GM23338 (cell line): ENCODE data around the gene SKP2. TPM values are rescaled to one million over a fixed set of nuclear protein-coding genes. Genes with fewer than 3 reads are reported as not detected.

Experiments
- ATAC-seq: fragments of 200-7000 bp; cut with Tn5 transposase; 3 replicates; pipeline ENCODE4 v1.9.1; 2020
- DNase-seq: peaks from one replicate; pipeline ENCODE4 v3.0.0-alpha.2; 2015; ENCODE audit warnings: low spot score
- H2AFZ ChIP-seq: fragments of 200-600 bp; sonication (generic); 2 replicates; pipeline ENCODE4 v1.8.0; 2016; ENCODE audit warnings: antibody characterized with exemption, mild to moderate bottlenecking, moderate library complexity
- H3F3A ChIP-seq: fragments of 200-600 bp; sonication (generic); replicated peaks from 2 replicates; pipeline ENCODE4 v1.8.0; 2017; ENCODE audit warnings: antibody characterized with exemption, mixed run types, low read depth
- H3K27ac ChIP-seq: fragments of 200-600 bp; sonication (generic); 2 replicates; pipeline ENCODE4 v1.6.1; 2016; ENCODE audit warnings: low read depth
- H3K27me3 ChIP-seq: fragments of 200-600 bp; sonication (generic); 2 replicates; pipeline ENCODE4 v1.8.0; 2016; ENCODE audit warnings: mild to moderate bottlenecking, mixed run types, moderate library complexity; ENCODE audit not compliant: insufficient read depth
- H3K36me3 ChIP-seq: fragments of 200-600 bp; sonication (generic); 2 replicates; pipeline ENCODE4 v1.8.0; 2016; ENCODE audit warnings: mild to moderate bottlenecking; ENCODE audit not compliant: insufficient read depth
- H3K4me1 ChIP-seq: fragments of 200-600 bp; sonication (generic); 2 replicates; pipeline ENCODE4 v1.8.0; 2016; ENCODE audit warnings: mild to moderate bottlenecking, moderate library complexity; ENCODE audit not compliant: insufficient read depth
- H3K4me2 ChIP-seq: fragments of 200-600 bp; sonication (generic); 2 replicates; pipeline ENCODE4 v1.7.1; 2017; ENCODE audit warnings: mixed run types
- H3K4me3 ChIP-seq: fragments of 200-600 bp; sonication (generic); 2 replicates; pipeline ENCODE4 v1.6.1; 2016; ENCODE audit warnings: mixed run types
- H3K79me2 ChIP-seq: fragments of 200-600 bp; sonication (generic); replicated peaks from 2 replicates; pipeline ENCODE4 v1.8.0; 2017; ENCODE audit warnings: mild to moderate bottlenecking; ENCODE audit not compliant: insufficient read depth
- H3K9me2 ChIP-seq: fragments of 200-600 bp; sonication (generic); 2 replicates; pipeline ENCODE4 v1.8.0; 2017; ENCODE audit not compliant: insufficient read depth
- H4K20me1 ChIP-seq: fragments of 200-600 bp; sonication (generic); replicated peaks from 2 replicates; pipeline ENCODE4 v1.8.0; 2017; ENCODE audit warnings: mild to moderate bottlenecking; ENCODE audit not compliant: insufficient read depth
- H3K27ac Mint-ChIP-seq: 2 replicates; pipeline ENCODE4 v1.8.0; 2020; ENCODE audit warnings: inconsistent platforms, mild to moderate bottlenecking, moderate library complexity, mixed read lengths
- H3K27me3 Mint-ChIP-seq: 3 replicates; pipeline ENCODE4 v1.8.0; 2022; ENCODE audit warnings: low read depth, mild to moderate bottlenecking, moderate library complexity, mixed read lengths, inconsistent platforms; ENCODE audit not compliant: insufficient read depth, poor library complexity
- H3K36me3 Mint-ChIP-seq: 3 replicates; pipeline ENCODE4 v1.8.0; 2021; ENCODE audit warnings: low read depth, mild to moderate bottlenecking, inconsistent platforms, moderate library complexity, mixed read lengths
- H3K4me1 Mint-ChIP-seq: 3 replicates; pipeline ENCODE4 v1.8.0; 2020; ENCODE audit warnings: mild to moderate bottlenecking, inconsistent platforms, mixed read lengths
- H3K4me3 Mint-ChIP-seq: 3 replicates; pipeline ENCODE4 v1.8.0; 2021; ENCODE audit warnings: moderate library complexity, mild to moderate bottlenecking, inconsistent platforms, mixed read lengths
- H3K9me3 Mint-ChIP-seq: 3 replicates; pipeline ENCODE4 v1.8.0; 2020; ENCODE audit warnings: moderate library complexity, mild to moderate bottlenecking, inconsistent platforms, mixed read lengths
- CREB1 ChIP-seq: fragments of 250-450 bp; sonication (Bioruptor Pico); IDR thresholded peaks from 2 replicates; pipeline ENCODE4 v1.5.0; 2020; ENCODE audit warnings: low read depth, mild to moderate bottlenecking, moderate library complexity
- EZH2 ChIP-seq: fragments of 200-600 bp; sonication (generic); IDR thresholded peaks from one replicate; pipeline ENCODE4 v1.8.0; 2017; ENCODE audit warnings: antibody characterized with exemption, mild to moderate bottlenecking, low read depth; ENCODE audit not compliant: unreplicated experiment
- EZH2phosphoT487 ChIP-seq: fragments of 200-600 bp; sonication (generic); IDR thresholded peaks from one replicate; pipeline ENCODE4 v1.8.1; 2018; ENCODE audit warnings: antibody characterized with exemption; ENCODE audit not compliant: unreplicated experiment
- JUNB ChIP-seq: IDR thresholded peaks from one replicate; pipeline ENCODE4 v1.6.1; 2016; ENCODE audit warnings: antibody characterized with exemption; ENCODE audit not compliant: unreplicated experiment
- NANOG ChIP-seq: IDR thresholded peaks from 2 replicates; pipeline ENCODE4 v1.6.1; 2016; ENCODE audit warnings: antibody characterized with exemption, borderline replicate concordance
- POLR2AphosphoS5 ChIP-seq: IDR thresholded peaks from 2 replicates; pipeline ENCODE4 v1.6.1; 2016; ENCODE audit warnings: antibody characterized with exemption, low read depth
- ZNF114 ChIP-seq: fragments of 250-450 bp; sonication (Bioruptor Pico); IDR thresholded peaks from 2 replicates; pipeline ENCODE4 v1.5.0; 2020; ENCODE audit warnings: mild to moderate bottlenecking, moderate library complexity
- ZNF331 ChIP-seq: fragments of 250-450 bp; sonication (Bioruptor Pico); IDR thresholded peaks from 2 replicates; pipeline ENCODE4 v1.5.0; 2020; ENCODE audit warnings: low read depth, mild to moderate bottlenecking, moderate library complexity
- polyA plus RNA-seq: library from polyadenylated mRNA; unstranded; fragments of >200 nt; fragmentation: Nextera tagmentation; extraction: Ambion mirVana; gene quantifications from 2 replicates; pipeline ENCODE4 v1.2.1, GENCODE V29; 2016
- total RNA-seq: library from RNA; depleted of rRNA; stranded (reverse); fragments of >200 nt; shearing (Covaris generic); gene quantifications from 2 replicates; pipeline ENCODE4 v1.2.3, GENCODE V29; 2014
- TF ChIP-seq, protein P1 (sequence below), 2 experiments: fragments of 200-600 bp in 1 of 2; sonication (generic) in 1 of 2; conservative IDR thresholded peaks; 2 replicates each; pipeline versions ENCODE4 v1.5.1 to v1.6.1; 2016 to 2017; ENCODE audit warnings: antibody characterized with exemption in 2 of 2, low read depth in 2 of 2, mild to moderate bottlenecking in 2 of 2, moderate library complexity in 1 of 2
- TF ChIP-seq, protein P2 (sequence below): fragments of 250-450 bp; sonication (Bioruptor Pico); IDR thresholded peaks from 2 replicates; pipeline ENCODE4 v1.5.0; 2020; ENCODE audit warnings: mild to moderate bottlenecking, moderate library complexity
- TF ChIP-seq, protein P3 (sequence below): IDR thresholded peaks from one replicate; pipeline ENCODE4 v1.6.1; 2018; ENCODE audit warnings: antibody characterized with exemption; ENCODE audit not compliant: unreplicated experiment

The SKP2 gene
- total and polyA plus RNA-seq, 2 experiments from 2014 or later: 66.6 to 75.6 TPM

DNA sequence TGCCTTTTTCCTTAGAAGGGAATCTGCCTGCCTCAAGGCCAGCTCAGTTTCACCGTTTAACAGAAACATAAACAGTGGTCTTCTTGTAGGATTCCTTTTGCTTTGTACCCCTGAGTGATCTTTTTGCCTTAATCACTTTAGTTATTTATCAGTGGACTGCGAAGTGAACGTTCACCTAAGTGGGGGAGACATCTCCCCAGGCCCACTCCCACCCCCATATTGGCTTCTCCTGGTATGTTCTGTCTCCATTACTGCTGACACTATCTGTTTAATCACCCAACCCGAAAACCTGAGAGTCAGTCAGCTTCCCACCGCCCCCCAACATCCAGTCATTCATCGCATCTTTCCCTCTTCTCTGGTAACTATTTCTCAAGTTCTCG, 1.4 kb downstream of the SKP2 start (continued):
- TF ChIP-seq ZNF114 (CRISPR knock-in tag): no peak
- TF ChIP-seq, protein P1, sequence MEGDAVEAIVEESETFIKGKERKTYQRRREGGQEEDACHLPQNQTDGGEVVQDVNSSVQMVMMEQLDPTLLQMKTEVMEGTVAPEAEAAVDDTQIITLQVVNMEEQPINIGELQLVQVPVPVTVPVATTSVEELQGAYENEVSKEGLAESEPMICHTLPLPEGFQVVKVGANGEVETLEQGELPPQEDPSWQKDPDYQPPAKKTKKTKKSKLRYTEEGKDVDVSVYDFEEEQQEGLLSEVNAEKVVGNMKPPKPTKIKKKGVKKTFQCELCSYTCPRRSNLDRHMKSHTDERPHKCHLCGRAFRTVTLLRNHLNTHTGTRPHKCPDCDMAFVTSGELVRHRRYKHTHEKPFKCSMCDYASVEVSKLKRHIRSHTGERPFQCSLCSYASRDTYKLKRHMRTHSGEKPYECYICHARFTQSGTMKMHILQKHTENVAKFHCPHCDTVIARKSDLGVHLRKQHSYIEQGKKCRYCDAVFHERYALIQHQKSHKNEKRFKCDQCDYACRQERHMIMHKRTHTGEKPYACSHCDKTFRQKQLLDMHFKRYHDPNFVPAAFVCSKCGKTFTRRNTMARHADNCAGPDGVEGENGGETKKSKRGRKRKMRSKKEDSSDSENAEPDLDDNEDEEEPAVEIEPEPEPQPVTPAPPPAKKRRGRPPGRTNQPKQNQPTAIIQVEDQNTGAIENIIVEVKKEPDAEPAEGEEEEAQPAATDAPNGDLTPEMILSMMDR (conservative IDR thresholded peaks at IDR 0.05; ENCODE audit: low read depth in 2 of 2): no peak
- TF ChIP-seq JUNB: no peak
- TF ChIP-seq CREB1 (CRISPR knock-in tag): no peak
- no peak for TF ChIP-seq NANOG
- TF ChIP-seq ZNF331 (CRISPR knock-in tag): no peak
- TF ChIP-seq EZH2: no peak

DNA sequence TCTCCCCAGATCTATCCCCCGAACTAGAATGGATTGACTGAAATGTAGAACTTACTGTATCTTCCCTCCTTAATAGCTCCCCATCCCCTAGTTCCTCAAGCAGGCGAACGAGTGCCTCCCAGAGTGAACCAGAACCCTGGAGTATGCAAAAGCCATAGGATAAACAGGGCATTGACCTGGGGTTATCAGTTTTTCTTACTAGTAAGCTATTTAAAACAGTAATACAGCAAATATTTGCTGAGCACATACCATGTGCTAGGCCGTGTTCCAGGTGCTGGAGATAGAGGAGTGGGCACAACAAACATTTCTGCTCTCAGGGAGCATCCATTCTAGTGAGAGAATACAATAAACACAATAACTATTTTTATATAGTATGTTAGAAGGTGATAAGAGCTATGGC, 1.8 kb downstream of the SKP2 start:
- Histone ChIP-seq H3K9me2 (no peaks in the 10 kb centered on the region), H3K4me3 (0 out of 2 replicates have a peak overlapping the region, but pooled peaks have one; percentile 84), H3F3A (no peaks in the 10 kb centered on the region), H2AFZ (no peak overlapping the region), H3K27me3 (no peaks in the 10 kb centered on the region), H3K36me3 (peaks cover 13% of the 10 kb centered on the region; the same call in 1 of the 2 replicates), H3K27ac (no peak overlapping the region), H3K4me1 (no peaks in the 10 kb centered on the region; the same call in 1 of the 2 replicates), H4K20me1 (no peaks in the 10 kb centered on the region; the same call in 1 of the 2 replicates), H3K4me2 (no peak overlapping the region), H3K79me2 (peaks cover 46% of the 10 kb centered on the region)
- H3K9me3 Mint-ChIP-seq: no peaks in the 10 kb centered on the region
- no peak overlapping the region for H3K27ac Mint-ChIP-seq
- peaks cover 58% of the 10 kb centered on the region for H3K36me3 Mint-ChIP-seq
- H3K4me3 Mint-ChIP-seq: peak overlapping the region; percentile 98
- DNase-seq (no peak), ATAC-seq (no peak)
- peaks cover 15% of the 10 kb centered on the region; the same call in 2 of the 3 replicates for H3K4me1 Mint-ChIP-seq
- H3K27me3 Mint-ChIP-seq: no peaks in the 10 kb centered on the region
- no peak for TF ChIP-seq CREB1 (CRISPR knock-in tag)
- no peak for TF ChIP-seq NANOG
- no peak for TF ChIP-seq JUNB
- TF ChIP-seq, protein P2, sequence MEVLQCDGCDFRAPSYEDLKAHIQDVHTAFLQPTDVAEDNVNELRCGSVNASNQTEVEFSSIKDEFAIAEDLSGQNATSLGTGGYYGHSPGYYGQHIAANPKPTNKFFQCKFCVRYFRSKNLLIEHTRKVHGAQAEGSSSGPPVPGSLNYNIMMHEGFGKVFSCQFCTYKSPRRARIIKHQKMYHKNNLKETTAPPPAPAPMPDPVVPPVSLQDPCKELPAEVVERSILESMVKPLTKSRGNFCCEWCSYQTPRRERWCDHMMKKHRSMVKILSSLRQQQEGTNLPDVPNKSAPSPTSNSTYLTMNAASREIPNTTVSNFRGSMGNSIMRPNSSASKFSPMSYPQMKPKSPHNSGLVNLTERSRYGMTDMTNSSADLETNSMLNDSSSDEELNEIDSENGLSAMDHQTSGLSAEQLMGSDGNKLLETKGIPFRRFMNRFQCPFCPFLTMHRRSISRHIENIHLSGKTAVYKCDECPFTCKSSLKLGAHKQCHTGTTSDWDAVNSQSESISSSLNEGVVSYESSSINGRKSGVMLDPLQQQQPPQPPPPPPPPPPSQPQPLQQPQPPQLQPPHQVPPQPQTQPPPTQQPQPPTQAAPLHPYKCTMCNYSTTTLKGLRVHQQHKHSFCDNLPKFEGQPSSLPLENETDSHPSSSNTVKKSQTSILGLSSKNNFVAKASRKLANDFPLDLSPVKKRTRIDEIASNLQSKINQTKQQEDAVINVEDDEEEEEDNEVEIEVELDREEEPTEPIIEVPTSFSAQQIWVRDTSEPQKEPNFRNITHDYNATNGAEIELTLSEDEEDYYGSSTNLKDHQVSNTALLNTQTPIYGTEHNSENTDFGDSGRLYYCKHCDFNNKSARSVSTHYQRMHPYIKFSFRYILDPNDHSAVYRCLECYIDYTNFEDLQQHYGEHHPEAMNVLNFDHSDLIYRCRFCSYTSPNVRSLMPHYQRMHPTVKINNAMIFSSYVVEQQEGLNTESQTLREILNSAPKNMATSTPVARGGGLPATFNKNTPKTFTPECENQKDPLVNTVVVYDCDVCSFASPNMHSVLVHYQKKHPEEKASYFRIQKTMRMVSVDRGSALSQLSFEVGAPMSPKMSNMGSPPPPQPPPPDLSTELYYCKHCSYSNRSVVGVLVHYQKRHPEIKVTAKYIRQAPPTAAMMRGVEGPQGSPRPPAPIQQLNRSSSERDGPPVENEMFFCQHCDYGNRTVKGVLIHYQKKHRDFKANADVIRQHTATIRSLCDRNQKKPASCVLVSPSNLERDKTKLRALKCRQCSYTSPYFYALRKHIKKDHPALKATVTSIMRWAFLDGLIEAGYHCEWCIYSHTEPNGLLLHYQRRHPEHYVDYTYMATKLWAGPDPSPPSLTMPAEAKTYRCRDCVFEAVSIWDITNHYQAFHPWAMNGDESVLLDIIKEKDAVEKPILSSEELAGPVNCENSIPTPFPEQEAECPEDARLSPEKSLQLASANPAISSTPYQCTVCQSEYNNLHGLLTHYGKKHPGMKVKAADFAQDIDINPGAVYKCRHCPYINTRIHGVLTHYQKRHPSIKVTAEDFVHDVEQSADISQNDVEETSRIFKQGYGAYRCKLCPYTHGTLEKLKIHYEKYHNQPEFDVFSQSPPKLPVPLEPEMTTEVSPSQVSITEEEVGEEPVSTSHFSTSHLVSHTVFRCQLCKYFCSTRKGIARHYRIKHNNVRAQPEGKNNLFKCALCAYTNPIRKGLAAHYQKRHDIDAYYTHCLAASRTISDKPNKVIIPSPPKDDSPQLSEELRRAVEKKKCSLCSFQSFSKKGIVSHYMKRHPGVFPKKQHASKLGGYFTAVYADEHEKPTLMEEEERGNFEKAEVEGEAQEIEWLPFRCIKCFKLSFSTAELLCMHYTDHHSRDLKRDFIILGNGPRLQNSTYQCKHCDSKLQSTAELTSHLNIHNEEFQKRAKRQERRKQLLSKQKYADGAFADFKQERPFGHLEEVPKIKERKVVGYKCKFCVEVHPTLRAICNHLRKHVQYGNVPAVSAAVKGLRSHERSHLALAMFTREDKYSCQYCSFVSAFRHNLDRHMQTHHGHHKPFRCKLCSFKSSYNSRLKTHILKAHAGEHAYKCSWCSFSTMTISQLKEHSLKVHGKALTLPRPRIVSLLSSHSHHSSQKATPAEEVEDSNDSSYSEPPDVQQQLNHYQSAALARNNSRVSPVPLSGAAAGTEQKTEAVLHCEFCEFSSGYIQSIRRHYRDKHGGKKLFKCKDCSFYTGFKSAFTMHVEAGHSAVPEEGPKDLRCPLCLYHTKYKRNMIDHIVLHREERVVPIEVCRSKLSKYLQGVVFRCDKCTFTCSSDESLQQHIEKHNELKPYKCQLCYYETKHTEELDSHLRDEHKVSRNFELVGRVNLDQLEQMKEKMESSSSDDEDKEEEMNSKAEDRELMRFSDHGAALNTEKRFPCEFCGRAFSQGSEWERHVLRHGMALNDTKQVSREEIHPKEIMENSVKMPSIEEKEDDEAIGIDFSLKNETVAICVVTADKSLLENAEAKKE: no peak
- TF ChIP-seq ZNF331 (CRISPR knock-in tag): no peak
- no peak for TF ChIP-seq EZH2
- TF ChIP-seq, protein P1 (conservative IDR thresholded peaks at IDR 0.05; ENCODE audit: low read depth in 2 of 2): no peak
- TF ChIP-seq EZH2phosphoT487: no peak
- no peak for TF ChIP-seq ZNF114 (CRISPR knock-in tag)
- no peak for TF ChIP-seq POLR2AphosphoS5
- TF ChIP-seq, protein P3, sequence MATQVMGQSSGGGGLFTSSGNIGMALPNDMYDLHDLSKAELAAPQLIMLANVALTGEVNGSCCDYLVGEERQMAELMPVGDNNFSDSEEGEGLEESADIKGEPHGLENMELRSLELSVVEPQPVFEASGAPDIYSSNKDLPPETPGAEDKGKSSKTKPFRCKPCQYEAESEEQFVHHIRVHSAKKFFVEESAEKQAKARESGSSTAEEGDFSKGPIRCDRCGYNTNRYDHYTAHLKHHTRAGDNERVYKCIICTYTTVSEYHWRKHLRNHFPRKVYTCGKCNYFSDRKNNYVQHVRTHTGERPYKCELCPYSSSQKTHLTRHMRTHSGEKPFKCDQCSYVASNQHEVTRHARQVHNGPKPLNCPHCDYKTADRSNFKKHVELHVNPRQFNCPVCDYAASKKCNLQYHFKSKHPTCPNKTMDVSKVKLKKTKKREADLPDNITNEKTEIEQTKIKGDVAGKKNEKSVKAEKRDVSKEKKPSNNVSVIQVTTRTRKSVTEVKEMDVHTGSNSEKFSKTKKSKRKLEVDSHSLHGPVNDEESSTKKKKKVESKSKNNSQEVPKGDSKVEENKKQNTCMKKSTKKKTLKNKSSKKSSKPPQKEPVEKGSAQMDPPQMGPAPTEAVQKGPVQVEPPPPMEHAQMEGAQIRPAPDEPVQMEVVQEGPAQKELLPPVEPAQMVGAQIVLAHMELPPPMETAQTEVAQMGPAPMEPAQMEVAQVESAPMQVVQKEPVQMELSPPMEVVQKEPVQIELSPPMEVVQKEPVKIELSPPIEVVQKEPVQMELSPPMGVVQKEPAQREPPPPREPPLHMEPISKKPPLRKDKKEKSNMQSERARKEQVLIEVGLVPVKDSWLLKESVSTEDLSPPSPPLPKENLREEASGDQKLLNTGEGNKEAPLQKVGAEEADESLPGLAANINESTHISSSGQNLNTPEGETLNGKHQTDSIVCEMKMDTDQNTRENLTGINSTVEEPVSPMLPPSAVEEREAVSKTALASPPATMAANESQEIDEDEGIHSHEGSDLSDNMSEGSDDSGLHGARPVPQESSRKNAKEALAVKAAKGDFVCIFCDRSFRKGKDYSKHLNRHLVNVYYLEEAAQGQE: no peak
